ENCODE results near the gene ROCK2.

- TF ChIP-seq USF1 (IDR thresholded peaks at IDR 0.05) (no peak), FOXM1 (IDR thresholded peaks at IDR 0.05; ENCODE audit: borderline replicate concordance, low read depth) (no peak), TAF1 (IDR thresholded peaks at IDR 0.05; ENCODE audit: low read depth) (no peak), EP300 (IDR thresholded peaks at IDR 0.05; ENCODE audit: borderline replicate concordance) (no peak), YY1 (IDR thresholded peaks at IDR 0.05; ENCODE audit: low read depth) (no peak), MAX (IDR thresholded peaks at IDR 0.05) (no peak), REST (IDR thresholded peaks at IDR 0.05; ENCODE audit: low read depth) (no peak), RAD21 (IDR thresholded peaks at IDR 0.05; ENCODE audit: low read depth) (no peak), ZBTB7A (IDR thresholded peaks at IDR 0.05; ENCODE audit: low read depth) (no peak), CREB1 (IDR thresholded peaks at IDR 0.05; ENCODE audit: low read depth) (no peak)
These were observed 182.7 kb downstream of the ROCK2 start for GRCh38 chr2:11161747-11162146.

All from Ishikawa (cell line).